WTC11 (cell line): ENCODE results near the gene ABCA13. TPM values are rescaled to one million over a fixed set of nuclear protein-coding genes. Genes with fewer than 3 reads are reported as not detected.

Experiments
- ATAC-seq: fragments of 200-7000 bp; cut with Tn5 transposase; 2 replicates; pipeline ENCODE4 v1.10.0; 2021; ENCODE audit warnings: mild to moderate bottlenecking, moderate library complexity
- CTCF ChIA-PET: fragments of 300-600 bp; sonication (Branson Sonifier 250); formaldehyde crosslinking; loops from one replicate; lab custom pipeline; 2021; ENCODE audit warnings: antibody characterized with exemption; lab: Charles Lee
- POLR2A ChIA-PET: fragments of 350-600 bp; sonication (Branson Sonifier 250); formaldehyde crosslinking; loops from one replicate; lab custom pipeline; 2021; ENCODE audit warnings: antibody characterized with exemption; lab: Charles Lee
- DNase-seq: peaks from one replicate; pipeline ENCODE4 v3.0.0; 2021; ENCODE audit warnings: low spot score
- H3K27ac Mint-ChIP-seq: 2 replicates; pipeline ENCODE4 v1.8.0; 2021; ENCODE audit warnings: mixed read lengths
- H3K27me3 Mint-ChIP-seq: 2 replicates; pipeline ENCODE4 v1.8.0; 2021; ENCODE audit warnings: low read depth, mild to moderate bottlenecking, moderate library complexity, mixed read lengths
- H3K36me3 Mint-ChIP-seq: 2 replicates; pipeline ENCODE4 v1.8.0; 2021; ENCODE audit warnings: mixed read lengths
- H3K4me1 Mint-ChIP-seq: 2 replicates; pipeline ENCODE4 v1.8.0; 2022; ENCODE audit warnings: mixed read lengths
- H3K4me3 Mint-ChIP-seq: 2 replicates; pipeline ENCODE4 v1.8.0; 2021; ENCODE audit warnings: mild to moderate bottlenecking, moderate library complexity, mixed read lengths
- H3K9me3 Mint-ChIP-seq: 2 replicates; pipeline ENCODE4 v1.8.0; 2021; ENCODE audit warnings: mixed read lengths
- ERG ChIP-seq: fragments of 250-450 bp; sonication (Bioruptor Pico); IDR thresholded peaks from 2 replicates; pipeline ENCODE4 v1.8.0; 2021; ENCODE audit warnings: mild to moderate bottlenecking
- FOXP1 ChIP-seq: sonication (generic); formaldehyde crosslinking; IDR thresholded peaks from 2 replicates; pipeline ENCODE4 v1.8.0; 2022; ENCODE audit warnings: missing genetic modification reagents, mild to moderate bottlenecking, moderate library complexity, borderline replicate concordance
- IRF2 ChIP-seq: sonication (generic); formaldehyde crosslinking; IDR thresholded peaks from 2 replicates; pipeline ENCODE4 v1.8.0; 2022; ENCODE audit warnings: low read depth, missing genetic modification reagents, borderline replicate concordance
- JUN ChIP-seq: sonication (generic); formaldehyde crosslinking; IDR thresholded peaks from 2 replicates; pipeline ENCODE4 v1.8.0; 2023; ENCODE audit warnings: mild to moderate bottlenecking, missing genetic modification reagents
- NFATC4 ChIP-seq: fragments of 250-450 bp; sonication (Bioruptor Pico); IDR thresholded peaks from 2 replicates; pipeline ENCODE4 v1.9.0; 2021; ENCODE audit warnings: mild to moderate bottlenecking
- NFE2L1 ChIP-seq: sonication (generic); formaldehyde crosslinking; IDR thresholded peaks from 2 replicates; pipeline ENCODE4 v1.8.1; 2023; ENCODE audit warnings: missing genetic modification reagents
- NR1H2 ChIP-seq: sonication (generic); formaldehyde crosslinking; IDR thresholded peaks from 2 replicates; pipeline ENCODE4 v1.9.0; 2021; ENCODE audit warnings: mild to moderate bottlenecking, moderate library complexity, missing genetic modification reagents
- TEAD4 ChIP-seq: sonication (generic); formaldehyde crosslinking; IDR thresholded peaks from 2 replicates; pipeline ENCODE4 v1.8.0; 2022; ENCODE audit warnings: mild to moderate bottlenecking, missing genetic modification reagents
- ZNF121 ChIP-seq: sonication (generic); formaldehyde crosslinking; IDR thresholded peaks from 2 replicates; pipeline ENCODE4 v1.8.0; 2023; ENCODE audit warnings: missing genetic modification reagents
- ZNF232 ChIP-seq: sonication (generic); formaldehyde crosslinking; IDR thresholded peaks from 2 replicates; pipeline ENCODE4 v1.8.0; 2022; ENCODE audit warnings: mild to moderate bottlenecking, missing genetic modification reagents
- ZNF396 ChIP-seq: fragments of 250-450 bp; sonication (Bioruptor Pico); IDR thresholded peaks from 2 replicates; pipeline ENCODE4 v1.8.0; 2021; ENCODE audit warnings: mild to moderate bottlenecking, moderate library complexity, borderline replicate concordance
- total RNA-seq: library from RNA; stranded (reverse); gene quantifications from 3 replicates; pipeline ENCODE4 v1.2.3, GENCODE V29; 2021
- TF ChIP-seq, protein P1 (sequence below): sonication (generic); formaldehyde crosslinking; IDR thresholded peaks from 2 replicates; pipeline ENCODE4 v1.8.1; 2023; ENCODE audit warnings: mild to moderate bottlenecking, missing genetic modification reagents
- TF ChIP-seq, protein P2 (sequence below): fragments of 250-450 bp; sonication (Bioruptor Pico); IDR thresholded peaks from 2 replicates; pipeline ENCODE4 v1.9.0; 2021; ENCODE audit warnings: mild to moderate bottlenecking
- TF ChIP-seq, protein P3 (sequence below): fragments of 250-450 bp; sonication (Bioruptor Pico); conservative IDR thresholded peaks from 2 replicates; pipeline ENCODE4 v1.9.0; 2021; ENCODE audit warnings: mild to moderate bottlenecking

Gene ABCA13
- total RNA-seq, 1 experiment from 2014 or later = 0.04 TPM

DNA sequence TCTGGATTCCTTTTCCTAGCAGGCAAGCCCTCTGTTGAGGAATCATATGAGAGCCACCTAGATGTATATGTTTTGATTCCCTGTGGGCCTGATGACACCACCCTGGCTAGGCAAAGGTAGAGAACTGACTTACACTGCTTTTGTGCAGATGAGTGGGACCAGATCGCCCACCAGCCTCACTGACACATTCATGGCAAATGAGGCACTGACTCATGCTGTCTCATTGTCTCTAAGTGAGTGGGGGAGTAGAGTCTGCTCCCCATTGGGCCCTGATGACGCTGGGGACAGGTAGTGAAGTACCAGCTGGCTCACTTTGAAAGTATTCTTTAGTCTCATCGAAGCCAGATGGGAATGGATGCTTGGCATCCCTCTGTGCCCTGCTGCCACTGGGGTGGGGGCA lies 326.3 kb downstream of the ABCA13 start (continued):
- TF ChIP-seq, protein P1, sequence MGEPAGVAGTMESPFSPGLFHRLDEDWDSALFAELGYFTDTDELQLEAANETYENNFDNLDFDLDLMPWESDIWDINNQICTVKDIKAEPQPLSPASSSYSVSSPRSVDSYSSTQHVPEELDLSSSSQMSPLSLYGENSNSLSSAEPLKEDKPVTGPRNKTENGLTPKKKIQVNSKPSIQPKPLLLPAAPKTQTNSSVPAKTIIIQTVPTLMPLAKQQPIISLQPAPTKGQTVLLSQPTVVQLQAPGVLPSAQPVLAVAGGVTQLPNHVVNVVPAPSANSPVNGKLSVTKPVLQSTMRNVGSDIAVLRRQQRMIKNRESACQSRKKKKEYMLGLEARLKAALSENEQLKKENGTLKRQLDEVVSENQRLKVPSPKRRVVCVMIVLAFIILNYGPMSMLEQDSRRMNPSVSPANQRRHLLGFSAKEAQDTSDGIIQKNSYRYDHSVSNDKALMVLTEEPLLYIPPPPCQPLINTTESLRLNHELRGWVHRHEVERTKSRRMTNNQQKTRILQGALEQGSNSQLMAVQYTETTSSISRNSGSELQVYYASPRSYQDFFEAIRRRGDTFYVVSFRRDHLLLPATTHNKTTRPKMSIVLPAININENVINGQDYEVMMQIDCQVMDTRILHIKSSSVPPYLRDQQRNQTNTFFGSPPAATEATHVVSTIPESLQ (CRISPR knock-in tag) = no peak
- no peak for TF ChIP-seq FOXP1 (CRISPR knock-in tag)

DNA sequence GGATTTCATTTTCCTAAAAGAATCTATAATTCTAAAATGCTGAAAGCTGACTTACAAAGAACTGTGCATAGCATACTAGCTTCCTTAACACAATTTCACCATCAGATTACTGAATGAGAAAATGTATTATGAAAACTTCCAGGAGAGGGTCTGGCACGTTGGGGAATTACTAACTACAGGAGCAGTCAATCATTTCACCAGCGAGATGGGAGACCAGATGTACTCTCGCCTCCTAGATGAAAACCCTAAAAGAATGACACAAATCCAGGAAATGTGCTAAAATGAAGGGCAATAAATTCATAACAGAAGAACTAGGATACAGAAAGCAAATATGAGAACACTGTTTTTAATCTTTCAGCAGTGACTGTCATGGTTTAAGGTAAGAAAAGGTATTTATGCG lies 330.8 kb downstream of the ABCA13 start:
- TF ChIP-seq ZNF232 = no peak
- H3K36me3 Mint-ChIP-seq = no peaks in the 10 kb centered on the region
- H3K4me3 Mint-ChIP-seq = no peak overlapping the region
- no peaks in the 10 kb centered on the region for H3K27me3 Mint-ChIP-seq
- no peak overlapping the region for H3K27ac Mint-ChIP-seq
- POLR2A ChIA-PET = no interaction called here
- CTCF ChIA-PET = no interaction called here
- H3K9me3 Mint-ChIP-seq = no peaks in the 10 kb centered on the region
- no peaks in the 10 kb centered on the region for H3K4me1 Mint-ChIP-seq
- no peak for ATAC-seq
- DNase-seq = no peak

DNA sequence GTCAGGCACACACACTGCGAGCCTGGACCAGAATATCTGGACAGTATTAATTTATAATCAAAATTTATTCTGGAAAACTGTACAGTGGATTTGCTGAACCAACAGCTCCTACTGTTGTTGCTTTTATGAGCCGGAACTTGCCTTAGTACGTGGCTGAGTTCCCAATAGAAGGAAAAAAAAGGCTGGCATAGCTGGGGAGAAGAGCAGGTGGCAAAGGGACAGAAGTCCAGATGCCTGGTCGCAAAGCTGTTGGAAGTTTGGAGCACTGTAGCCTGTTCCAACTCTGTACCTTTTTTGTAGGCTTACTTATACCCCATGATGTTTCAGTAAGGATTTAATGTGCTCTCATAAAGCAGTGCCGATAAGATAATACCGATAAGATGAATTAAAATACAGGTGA lies 333.8 kb downstream of the ABCA13 start:
- ChIA-PET CTCF (no interaction called here), POLR2A (no interaction called here)
- no peak for TF ChIP-seq NFATC4 (CRISPR knock-in tag)
- TF ChIP-seq JUN (CRISPR knock-in tag) = no peak
- TF ChIP-seq ZNF396 (CRISPR knock-in tag) = no peak
- no peak for TF ChIP-seq IRF2 (CRISPR knock-in tag)
- TF ChIP-seq ERG = no peak
- no peak for TF ChIP-seq TEAD4
- no peak overlapping the region for H3K27ac Mint-ChIP-seq
- DNase-seq = no peak
- no peaks in the 10 kb centered on the region for H3K4me1 Mint-ChIP-seq
- H3K27me3 Mint-ChIP-seq = no peaks in the 10 kb centered on the region
- no peak for ATAC-seq
- no peak overlapping the region for H3K4me3 Mint-ChIP-seq
- peaks cover 3% of the 10 kb centered on the region for H3K9me3 Mint-ChIP-seq
- no peaks in the 10 kb centered on the region for H3K36me3 Mint-ChIP-seq

GRCh38 chr7:48505466-48505865 lies 334.2 kb downstream of the ABCA13 start:
- Mint-ChIP-seq H3K9me3 (peaks cover 6% of the 10 kb centered on the region), H3K36me3 (no peaks in the 10 kb centered on the region), H3K27me3 (no peaks in the 10 kb centered on the region), H3K4me3 (no peak overlapping the region), H3K27ac (no peak overlapping the region), H3K4me1 (no peaks in the 10 kb centered on the region)
- ATAC-seq = no peak
- CTCF ChIA-PET = no interaction called here
- TF ChIP-seq, protein P2, sequence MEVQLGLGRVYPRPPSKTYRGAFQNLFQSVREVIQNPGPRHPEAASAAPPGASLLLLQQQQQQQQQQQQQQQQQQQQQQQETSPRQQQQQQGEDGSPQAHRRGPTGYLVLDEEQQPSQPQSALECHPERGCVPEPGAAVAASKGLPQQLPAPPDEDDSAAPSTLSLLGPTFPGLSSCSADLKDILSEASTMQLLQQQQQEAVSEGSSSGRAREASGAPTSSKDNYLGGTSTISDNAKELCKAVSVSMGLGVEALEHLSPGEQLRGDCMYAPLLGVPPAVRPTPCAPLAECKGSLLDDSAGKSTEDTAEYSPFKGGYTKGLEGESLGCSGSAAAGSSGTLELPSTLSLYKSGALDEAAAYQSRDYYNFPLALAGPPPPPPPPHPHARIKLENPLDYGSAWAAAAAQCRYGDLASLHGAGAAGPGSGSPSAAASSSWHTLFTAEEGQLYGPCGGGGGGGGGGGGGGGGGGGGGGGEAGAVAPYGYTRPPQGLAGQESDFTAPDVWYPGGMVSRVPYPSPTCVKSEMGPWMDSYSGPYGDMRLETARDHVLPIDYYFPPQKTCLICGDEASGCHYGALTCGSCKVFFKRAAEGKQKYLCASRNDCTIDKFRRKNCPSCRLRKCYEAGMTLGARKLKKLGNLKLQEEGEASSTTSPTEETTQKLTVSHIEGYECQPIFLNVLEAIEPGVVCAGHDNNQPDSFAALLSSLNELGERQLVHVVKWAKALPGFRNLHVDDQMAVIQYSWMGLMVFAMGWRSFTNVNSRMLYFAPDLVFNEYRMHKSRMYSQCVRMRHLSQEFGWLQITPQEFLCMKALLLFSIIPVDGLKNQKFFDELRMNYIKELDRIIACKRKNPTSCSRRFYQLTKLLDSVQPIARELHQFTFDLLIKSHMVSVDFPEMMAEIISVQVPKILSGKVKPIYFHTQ = no peak
- TF ChIP-seq ZNF121 (CRISPR knock-in tag) (no peak), NFE2L1 (CRISPR knock-in tag) (no peak), NR1H2 (CRISPR knock-in tag) (no peak)
- TF ChIP-seq, protein P3, sequence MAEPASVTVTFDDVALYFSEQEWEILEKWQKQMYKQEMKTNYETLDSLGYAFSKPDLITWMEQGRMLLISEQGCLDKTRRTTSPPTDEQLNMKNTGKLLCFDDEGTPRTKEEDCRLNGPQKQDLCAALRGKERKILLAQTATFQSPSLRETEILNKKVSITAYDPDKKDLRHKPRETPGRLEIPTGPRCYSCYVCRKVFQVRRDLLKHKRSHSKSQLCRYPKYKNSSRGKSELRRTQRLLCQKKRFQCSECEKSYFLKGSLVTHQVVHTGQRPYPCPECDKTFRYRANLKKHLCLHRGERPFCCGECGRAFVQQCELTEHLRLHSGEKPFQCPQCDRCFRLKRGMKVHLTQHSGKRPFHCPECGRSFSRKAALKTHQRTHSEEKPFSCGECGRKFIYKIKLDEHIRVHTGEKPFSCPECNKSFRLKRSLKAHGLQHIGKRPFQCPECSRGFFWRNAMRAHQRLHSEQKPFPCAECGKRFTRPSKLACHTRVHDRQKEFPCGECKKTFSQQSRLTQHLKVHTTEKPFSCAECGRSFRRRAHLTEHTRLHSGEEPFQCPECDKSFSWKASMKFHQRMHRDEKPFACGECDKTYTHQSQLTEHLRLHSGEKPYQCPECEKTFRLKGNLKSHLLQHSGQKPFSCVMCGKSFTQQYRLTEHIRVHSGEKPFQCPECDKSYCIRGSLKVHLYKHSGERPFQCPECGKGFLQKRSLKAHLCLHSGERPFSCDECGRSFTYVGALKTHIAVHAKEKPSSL (CRISPR knock-in tag) = no peak
- no peak for DNase-seq
- POLR2A ChIA-PET = no interaction called here
